Measurements from ENCODE around the gene CUL4B.
"Not testable (repeated sequence)": the region's sequence is repeated elsewhere in the genome, so short reads cannot be mapped to it uniquely, and the experiment has no call there.

The CUL4B gene

DNA sequence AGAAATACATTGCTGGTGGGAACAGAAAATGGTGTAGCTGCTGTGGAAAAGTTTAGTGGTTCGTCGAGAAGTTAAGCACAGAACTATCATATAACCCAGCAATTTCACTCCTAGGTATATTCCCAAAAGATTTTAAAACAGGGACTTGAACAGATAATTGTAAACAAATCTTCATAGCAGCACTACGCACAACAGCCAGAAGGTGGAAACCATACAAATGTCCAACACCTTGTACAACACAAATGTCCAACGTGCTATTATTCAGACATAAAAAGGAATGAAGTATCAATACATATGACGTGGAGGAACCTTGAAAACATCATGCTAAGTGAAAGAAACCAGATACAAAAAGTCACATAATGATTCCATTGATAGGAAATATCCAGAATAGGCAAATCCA is 37.9 kb downstream of the CUL4B start:
- DNase-seq (ENCODE audit: low spot score) = no peak

DNA sequence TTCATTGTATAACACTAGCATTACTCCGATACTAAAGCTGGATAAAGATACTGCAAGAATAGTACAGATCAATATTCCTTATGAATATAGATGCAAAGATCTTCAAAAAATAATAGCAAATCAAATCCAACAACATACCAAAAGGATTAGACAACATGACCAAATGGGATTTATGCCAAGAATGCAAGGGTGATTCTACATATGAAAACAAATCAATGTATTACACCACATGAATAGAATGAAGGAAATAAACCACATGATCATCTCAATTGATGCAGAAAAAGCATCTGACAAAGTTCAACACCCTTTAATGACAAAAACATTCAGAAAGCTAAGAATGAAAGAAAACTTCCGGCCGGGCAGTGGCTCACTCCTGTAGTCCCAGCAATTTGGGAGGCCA is 42.8 kb downstream of the CUL4B start:
- DNase-seq (ENCODE audit: low spot score) = no peak

DNA sequence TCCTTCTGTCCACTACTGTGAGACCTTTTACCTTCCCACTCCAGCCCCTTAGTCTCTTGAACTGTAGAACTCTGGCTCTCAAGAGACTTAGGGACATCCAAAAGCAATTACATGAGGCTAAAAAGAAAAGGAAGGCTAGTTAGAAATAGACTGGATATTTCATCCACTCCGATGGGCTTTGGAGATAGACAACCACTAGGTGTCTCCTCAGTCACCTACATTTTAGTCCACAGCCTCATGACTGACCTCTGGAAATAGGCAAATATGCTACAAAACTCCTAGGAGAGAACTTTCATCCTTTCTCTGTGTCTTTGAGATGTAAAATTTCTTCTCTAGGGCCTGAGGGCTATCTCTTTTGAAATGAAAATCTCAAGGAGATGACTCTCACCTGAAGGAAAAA is 46.5 kb downstream of the CUL4B start:
- no peak for DNase-seq (ENCODE audit: low spot score)

DNA sequence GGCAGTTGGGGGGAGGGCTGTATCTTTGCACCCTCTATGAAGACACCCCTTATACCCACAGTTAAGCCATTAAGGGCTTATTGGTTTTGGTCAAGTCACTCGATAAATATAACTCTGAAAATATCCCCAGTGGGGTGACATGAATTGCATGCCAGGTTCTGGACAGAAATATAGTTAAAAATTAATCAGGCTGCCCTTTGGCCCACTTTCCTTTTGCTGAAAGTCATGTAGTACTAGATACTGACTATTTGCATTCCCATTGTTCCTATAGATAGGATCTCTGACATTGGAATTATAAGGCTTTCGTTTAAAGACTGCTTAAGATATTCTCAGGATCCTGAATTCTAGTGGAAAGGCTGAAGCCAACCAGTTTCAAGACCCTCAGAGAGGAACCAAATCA is 48.1 kb downstream of the CUL4B start:
- DNase-seq (ENCODE audit: low spot score) = no peak

GRCh38 chrX:120512222-120512621 is 48.5 kb downstream of the CUL4B start:
- no peak for DNase-seq (ENCODE audit: low spot score)

GRCh38 chrX:120504569-120504968 is 56.2 kb downstream of the CUL4B start:
- no peak for DNase-seq (ENCODE audit: low spot score)

GRCh38 chrX:120499301-120500072 is 61.3 kb downstream of the CUL4B start:
- no peak for DNase-seq (ENCODE audit: low spot score)

DNA sequence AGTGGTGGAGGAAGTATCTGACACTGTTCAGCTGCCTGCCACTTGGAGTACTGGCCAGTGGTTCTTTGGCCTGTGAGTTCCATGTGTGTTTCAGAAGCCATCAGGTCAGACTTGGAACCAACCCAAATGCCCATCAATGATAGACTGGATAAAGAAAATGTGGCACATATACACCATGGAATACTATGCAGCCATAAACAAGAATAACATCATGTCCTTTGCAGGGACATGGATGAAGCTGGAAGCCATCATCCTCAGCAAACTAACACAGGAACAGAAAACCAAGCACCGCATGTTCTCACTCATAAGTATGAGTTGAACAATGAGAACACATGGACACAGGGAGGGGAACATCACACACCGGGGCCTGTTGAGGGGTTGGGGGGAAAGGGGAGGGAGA is 70.6 kb downstream of the CUL4B start:
- DNase-seq (ENCODE audit: low spot score) = not testable (repeated sequence)

- DNase-seq (ENCODE audit: low spot score) = no peak
Observed at GRCh38 chrX:120486786-120487185, 74.0 kb downstream of the CUL4B start.

GRCh38 chrX:120485638-120486520 is 74.9 kb downstream of the CUL4B start:
- peak; percentile 93 for DNase-seq (ENCODE audit: low spot score)

GRCh38 chrX:120485315-120485637 is 75.5 kb downstream of the CUL4B start:
- no peak for DNase-seq (ENCODE audit: low spot score)

- DNase-seq (ENCODE audit: low spot score) = no peak
Observed at GRCh38 chrX:120477453-120477852, 83.3 kb downstream of the CUL4B start.

DNA sequence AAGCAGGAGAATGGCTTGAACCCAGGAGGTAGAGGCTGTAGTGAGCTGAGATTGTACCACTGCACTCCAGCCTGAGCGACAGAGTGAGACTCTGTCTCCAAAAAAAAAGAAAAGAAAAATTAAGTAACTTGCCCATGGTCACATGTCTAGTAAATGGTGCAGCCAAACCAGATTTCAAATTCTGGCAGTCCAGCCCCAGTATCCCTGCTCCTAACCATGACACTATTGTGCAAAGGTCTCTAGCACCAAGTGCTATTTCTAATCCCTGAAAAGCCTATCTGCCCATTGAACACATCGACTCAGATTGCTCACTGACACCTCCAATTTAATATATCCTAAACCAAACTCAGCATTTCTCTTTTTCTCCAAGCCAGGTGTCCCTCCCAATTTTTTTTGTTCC is 84.0 kb downstream of the CUL4B start:
- no peak for DNase-seq (ENCODE audit: low spot score)

GRCh38 chrX:120475447-120475846 is 85.3 kb downstream of the CUL4B start:
- DNase-seq (ENCODE audit: low spot score) = not testable (repeated sequence)
